ENCODE measurements around the gene NFKB2. TPM values are rescaled to one million over a fixed set of nuclear protein-coding genes. Genes with fewer than 3 reads are reported as not detected.

The NFKB2 gene
- total RNA-seq, 2 donors from 2014 or later: 22.5 to 40.4 TPM

GRCh38 chr10:102384053-102384452 is 11.5 kb upstream of the NFKB2 start:
- TF ChIP-seq POLR2A (IDR thresholded peaks at IDR 0.05) (no peak), POLR2AphosphoS5 (IDR thresholded peaks at IDR 0.05) (no peak)
- TF ChIP-seq, protein P1, sequence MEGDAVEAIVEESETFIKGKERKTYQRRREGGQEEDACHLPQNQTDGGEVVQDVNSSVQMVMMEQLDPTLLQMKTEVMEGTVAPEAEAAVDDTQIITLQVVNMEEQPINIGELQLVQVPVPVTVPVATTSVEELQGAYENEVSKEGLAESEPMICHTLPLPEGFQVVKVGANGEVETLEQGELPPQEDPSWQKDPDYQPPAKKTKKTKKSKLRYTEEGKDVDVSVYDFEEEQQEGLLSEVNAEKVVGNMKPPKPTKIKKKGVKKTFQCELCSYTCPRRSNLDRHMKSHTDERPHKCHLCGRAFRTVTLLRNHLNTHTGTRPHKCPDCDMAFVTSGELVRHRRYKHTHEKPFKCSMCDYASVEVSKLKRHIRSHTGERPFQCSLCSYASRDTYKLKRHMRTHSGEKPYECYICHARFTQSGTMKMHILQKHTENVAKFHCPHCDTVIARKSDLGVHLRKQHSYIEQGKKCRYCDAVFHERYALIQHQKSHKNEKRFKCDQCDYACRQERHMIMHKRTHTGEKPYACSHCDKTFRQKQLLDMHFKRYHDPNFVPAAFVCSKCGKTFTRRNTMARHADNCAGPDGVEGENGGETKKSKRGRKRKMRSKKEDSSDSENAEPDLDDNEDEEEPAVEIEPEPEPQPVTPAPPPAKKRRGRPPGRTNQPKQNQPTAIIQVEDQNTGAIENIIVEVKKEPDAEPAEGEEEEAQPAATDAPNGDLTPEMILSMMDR (IDR thresholded peaks at IDR 0.05): no peak
- Histone ChIP-seq H3K9me3 (no peaks in the 10 kb centered on the region), H3K36me3 (peaks cover 7 to 29% of the 10 kb centered on the region in 2 donors), H3K4me1 (replicated peaks) (no peaks in the 10 kb centered on the region), H3K27me3 (replicated peaks; ENCODE audit: insufficient read depth) (no peaks in the 10 kb centered on the region), H3K27ac (no peak overlapping the region), H3K4me3 (no peak overlapping the region)
- intact Hi-C loops (cut with DNase I): no loop called here
- 48% methylated on average over 6 of the region's 6 CpGs for WGBS
- no peak for DNase-seq (ENCODE audit: low spot score)

- TF ChIP-seq POLR2A (IDR thresholded peaks at IDR 0.05): no peak
- TF ChIP-seq, protein P1 (IDR thresholded peaks at IDR 0.05): no peak
- no peak for TF ChIP-seq POLR2AphosphoS5 (IDR thresholded peaks at IDR 0.05)
- WGBS: 69% methylated on average over 4 of the region's 4 CpGs
- Histone ChIP-seq H3K27ac (no peak overlapping the region), H3K27me3 (replicated peaks; ENCODE audit: insufficient read depth) (no peaks in the 10 kb centered on the region), H3K4me1 (replicated peaks) (no peaks in the 10 kb centered on the region), H3K4me3 (no peak overlapping the region), H3K9me3 (no peaks in the 10 kb centered on the region), H3K36me3 (peaks cover 0 to 25% of the 10 kb centered on the region in 2 donors)
- no peak for DNase-seq (ENCODE audit: low spot score)
- intact Hi-C loops (cut with DNase I): no loop called here
Measured at GRCh38 chr10:102384606-102385429, 10.7 kb upstream of the NFKB2 start.

DNA sequence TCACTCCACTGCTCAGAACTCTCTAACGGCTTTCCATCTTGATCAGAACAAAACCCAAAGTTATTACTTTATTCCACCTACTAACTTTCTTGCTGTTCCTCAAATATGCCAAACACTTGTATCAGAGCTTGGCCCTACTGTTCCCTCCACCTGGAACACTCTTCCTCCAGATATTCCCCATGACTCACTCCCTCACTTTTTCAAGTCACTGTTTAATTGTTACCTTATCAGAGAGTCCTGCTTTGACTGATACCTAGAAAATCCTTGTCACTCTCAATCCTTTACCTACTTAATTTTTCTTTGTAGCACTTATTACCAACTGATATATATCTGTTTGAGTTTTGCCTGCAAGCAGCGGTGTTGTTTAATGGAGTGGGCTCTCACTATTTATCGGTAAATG is 5.6 kb upstream of the NFKB2 start:
- DNase-seq (ENCODE audit: low spot score): no peak
- no peak overlapping the region for H3K4me3 ChIP-seq
- intact Hi-C loops (cut with DNase I): loop anchor here (10.0 kb wide), 1 partner anchor 115 kb away; the partner anchor contains the start of genes ACTR1A and SUFU
- H3K36me3 ChIP-seq: no peaks in the 10 kb centered on the region
- H3K27me3 ChIP-seq (replicated peaks; ENCODE audit: insufficient read depth): no peaks in the 10 kb centered on the region
- no peaks in the 10 kb centered on the region for H3K4me1 ChIP-seq (replicated peaks)
- no peak overlapping the region for H3K27ac ChIP-seq
- no peak for TF ChIP-seq POLR2AphosphoS5 (IDR thresholded peaks at IDR 0.05)
- TF ChIP-seq, protein P1 (IDR thresholded peaks at IDR 0.05): no peak
- WGBS: 89% methylated on average over 3 of the region's 3 CpGs
- H3K9me3 ChIP-seq: no peaks in the 10 kb centered on the region

GRCh38 chr10:102392306-102392705 is 3.2 kb upstream of the NFKB2 start:
- Histone ChIP-seq H3K27me3 (replicated peaks; ENCODE audit: insufficient read depth) (no peaks in the 10 kb centered on the region), H3K4me1 (replicated peaks) (peaks cover 6% of the 10 kb centered on the region), H3K4me3 (no peak overlapping the region), H3K27ac (no peak overlapping the region), H3K36me3 (no peaks in the 10 kb centered on the region), H3K9me3 (no peaks in the 10 kb centered on the region)
- WGBS: 95% methylated on average over 5 of the region's 5 CpGs
- TF ChIP-seq, protein P1 (IDR thresholded peaks at IDR 0.05): no peak
- no peak for TF ChIP-seq POLR2AphosphoS5 (IDR thresholded peaks at IDR 0.05)
- no peak for TF ChIP-seq POLR2A (IDR thresholded peaks at IDR 0.05)
- no peak for DNase-seq (ENCODE audit: low spot score)
- intact Hi-C loops (cut with DNase I): loop anchor here (10.0 kb wide), 1 partner anchor 112 kb away; the partner anchor contains the start of genes ACTR1A and SUFU
